Activated effector memory CD4-positive, alpha-beta T cell treated with anti-CD3 and anti-CD28 coated beads, Interleukin-2, amount 50 U/mL, for 16 hours (primary cell): Measurements from ENCODE around the gene MPP3.
"Not testable (repeated sequence)": the region's sequence is repeated elsewhere in the genome, so short reads cannot be mapped to it uniquely, and the experiment has no call there.

Source experiments
- DNase-seq: peaks from one replicate; pipeline ENCODE4 v3.0.0-alpha.2; 2020

Gene MPP3

GRCh38 chr17:43832976-43833829 is at the start of gene MPP3:
Gene MPP3 (minus strand): TSS chr17:43833146. CDS start chr17:43831906, 1,240 bp downstream.
- peak; percentile 82 for DNase-seq

DNA sequence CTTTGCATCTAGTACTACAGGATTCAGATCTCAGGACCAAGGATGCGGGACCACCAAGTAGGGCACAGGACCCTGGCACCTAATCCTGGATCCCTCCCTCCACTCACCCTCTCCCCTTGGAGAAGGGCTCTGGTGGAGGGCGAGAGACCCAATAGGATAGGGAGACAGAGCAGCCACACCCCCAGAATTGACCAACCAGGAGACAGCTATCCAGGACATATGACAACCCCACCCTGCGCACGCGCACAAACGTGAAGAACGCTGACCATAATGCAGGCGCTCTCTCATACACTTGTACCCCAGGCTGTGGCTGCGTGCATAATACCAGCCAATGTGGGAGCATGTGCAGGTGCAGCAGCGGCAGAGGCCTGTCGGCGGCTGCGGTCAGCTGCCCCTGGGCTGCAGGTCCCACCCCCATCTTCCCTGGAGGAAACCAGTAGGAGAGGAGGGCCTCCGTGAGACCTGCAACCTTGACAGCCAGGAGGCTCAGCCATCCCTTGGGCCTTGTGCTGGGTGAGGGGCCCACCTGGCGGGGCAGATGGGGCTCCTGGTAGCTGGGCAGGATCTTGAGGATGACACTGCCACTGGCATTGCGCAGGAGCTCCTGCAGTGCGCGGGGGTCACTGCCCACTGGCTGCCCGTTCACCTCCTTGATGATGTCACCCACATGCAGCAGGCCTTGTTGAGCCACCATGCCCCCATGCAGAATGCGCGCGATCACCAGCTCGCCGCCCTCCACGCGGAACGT is 49.0 kb upstream of the MPP3 start:
- no peak for DNase-seq

DNA sequence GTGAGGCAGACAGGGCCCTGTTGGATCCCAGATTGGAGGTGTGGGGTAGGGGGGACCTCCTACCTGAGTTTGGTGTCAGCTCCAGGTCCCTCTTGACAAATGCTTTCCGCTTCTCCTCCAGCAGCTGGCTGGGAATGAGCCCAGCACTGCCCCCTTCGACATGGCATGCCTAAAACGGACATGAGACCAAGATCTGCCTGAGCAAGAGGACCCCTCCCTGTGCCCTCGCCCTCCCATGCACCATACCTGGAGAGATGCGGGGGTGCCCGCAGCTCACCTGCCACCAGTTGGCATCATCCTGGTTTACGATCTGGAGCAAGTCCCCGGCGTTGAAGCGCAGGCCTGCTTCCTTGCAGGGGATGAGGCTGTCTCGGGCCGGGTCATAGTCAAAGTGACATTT is 48.2 kb upstream of the MPP3 start:
- no peak for DNase-seq

DNA sequence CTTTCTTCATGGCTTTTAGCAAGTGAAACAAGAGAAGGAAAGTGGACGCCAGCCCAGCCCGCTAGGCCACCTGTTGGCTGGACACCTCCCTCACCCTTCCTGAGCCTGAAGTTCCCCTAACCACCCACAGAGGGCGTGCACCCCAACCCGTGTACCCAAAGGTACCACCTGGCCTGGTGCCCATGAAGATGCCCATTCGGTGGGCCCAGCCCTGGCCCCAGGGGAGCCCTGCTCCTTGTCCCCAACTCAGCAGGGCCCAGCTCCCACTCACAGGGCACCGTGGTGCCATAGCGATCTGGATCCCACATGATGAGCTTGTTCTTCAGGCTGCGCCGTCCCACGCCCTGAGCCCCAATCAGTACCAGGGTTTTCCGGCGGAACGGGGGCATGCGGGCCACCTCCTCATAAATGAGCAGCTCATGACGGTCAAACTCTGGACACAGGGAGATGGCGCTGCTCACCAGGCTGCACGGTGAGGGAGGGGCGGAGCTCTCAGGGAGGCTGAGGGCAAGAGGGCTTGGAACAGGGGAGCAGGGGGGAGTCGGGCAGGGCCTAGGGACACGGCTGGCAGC is 47.6 kb upstream of the MPP3 start:
- DNase-seq = peak; percentile 81

- DNase-seq = no peak
These were observed 46.9 kb upstream of the MPP3 start for GRCh38 chr17:43879723-43880419.

- DNase-seq = peak; percentile 90
These were observed 45.6 kb upstream of the MPP3 start for GRCh38 chr17:43878260-43879175.

GRCh38 chr17:43877451-43878155 is 44.7 kb upstream of the MPP3 start:
- DNase-seq = no peak

- DNase-seq = no peak
These were observed 44.1 kb upstream of the MPP3 start for GRCh38 chr17:43877031-43877430.

GRCh38 chr17:43875476-43876147 is 42.7 kb upstream of the MPP3 start:
- no peak for DNase-seq

DNA sequence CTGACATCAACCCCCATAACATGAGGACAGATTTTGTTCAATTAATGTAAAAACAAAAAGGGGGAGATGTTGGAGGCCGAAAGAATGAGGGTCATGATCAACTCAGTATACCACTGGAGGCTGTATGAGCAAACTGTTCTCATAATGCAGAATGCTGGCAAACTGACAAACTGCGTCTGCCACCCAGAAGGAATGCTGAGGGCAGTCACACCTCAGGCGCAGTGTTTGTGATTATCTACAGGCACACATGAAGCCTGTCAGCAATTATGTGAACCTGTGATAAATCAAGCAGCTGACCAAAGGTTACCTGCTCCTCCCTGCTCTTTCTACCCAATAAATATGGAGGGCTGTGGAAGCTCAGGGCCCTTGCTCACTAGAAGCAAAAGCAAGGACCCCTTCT is 41.3 kb upstream of the MPP3 start:
- no peak for DNase-seq

GRCh38 chr17:43873815-43874214 is 40.9 kb upstream of the MPP3 start:
- DNase-seq = no peak

GRCh38 chr17:43873091-43873490 is 40.1 kb upstream of the MPP3 start:
- no peak for DNase-seq

DNA sequence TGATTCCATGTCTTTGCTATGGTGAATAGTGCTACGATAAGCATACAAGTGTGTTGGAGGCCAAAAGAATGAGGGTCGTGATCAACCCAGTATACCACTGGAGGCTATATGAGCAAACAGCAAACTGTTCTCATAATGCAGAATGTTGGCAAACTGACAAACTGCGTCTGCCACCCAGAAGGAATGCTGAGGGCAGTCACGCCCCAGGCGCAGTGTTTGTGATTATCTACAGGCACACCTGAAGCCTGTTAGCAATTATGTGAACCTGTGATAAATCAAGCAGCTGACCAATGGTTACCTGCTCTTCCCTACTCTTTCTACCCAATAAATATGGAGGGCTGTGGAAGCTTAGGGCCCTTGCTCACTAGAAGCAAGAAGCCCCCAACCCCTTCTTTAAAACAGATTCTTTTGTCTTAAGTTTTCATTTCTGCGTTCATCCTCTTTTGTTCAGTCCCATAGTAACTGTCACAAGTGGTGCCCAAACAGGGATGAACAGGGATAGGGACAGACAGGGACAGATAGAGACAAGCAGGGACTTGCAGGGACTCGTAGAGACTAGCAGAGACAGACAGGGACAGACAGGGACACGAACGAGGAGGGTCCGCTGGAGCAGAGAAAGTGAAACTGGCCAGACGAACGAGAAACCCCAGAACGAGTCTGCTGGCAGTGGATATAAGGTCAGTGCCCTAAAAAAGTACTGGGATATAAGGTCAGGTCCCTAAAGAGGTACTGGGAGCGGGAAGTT is 39.2 kb upstream of the MPP3 start:
- DNase-seq = no peak

DNA sequence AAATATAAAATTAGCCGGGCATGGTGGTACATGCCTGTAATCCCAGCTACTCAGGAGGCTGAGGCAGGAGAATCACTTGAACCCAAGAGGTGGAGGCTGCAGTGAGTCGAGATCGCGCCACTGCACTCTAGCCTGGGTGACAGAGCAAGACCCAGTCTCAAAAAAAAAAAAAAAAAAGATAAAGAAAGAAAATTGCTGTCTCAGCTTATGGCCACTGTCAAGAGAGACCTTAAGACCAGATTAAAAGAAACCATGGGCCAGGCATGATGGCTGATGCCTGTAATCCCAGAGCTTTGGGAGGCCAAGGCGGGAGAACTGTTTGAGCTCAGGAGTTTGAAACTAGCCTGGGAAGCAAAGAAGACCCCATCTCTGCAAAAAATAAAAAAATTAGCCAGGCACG is 36.1 kb upstream of the MPP3 start:
- DNase-seq = not testable (repeated sequence)

DNA sequence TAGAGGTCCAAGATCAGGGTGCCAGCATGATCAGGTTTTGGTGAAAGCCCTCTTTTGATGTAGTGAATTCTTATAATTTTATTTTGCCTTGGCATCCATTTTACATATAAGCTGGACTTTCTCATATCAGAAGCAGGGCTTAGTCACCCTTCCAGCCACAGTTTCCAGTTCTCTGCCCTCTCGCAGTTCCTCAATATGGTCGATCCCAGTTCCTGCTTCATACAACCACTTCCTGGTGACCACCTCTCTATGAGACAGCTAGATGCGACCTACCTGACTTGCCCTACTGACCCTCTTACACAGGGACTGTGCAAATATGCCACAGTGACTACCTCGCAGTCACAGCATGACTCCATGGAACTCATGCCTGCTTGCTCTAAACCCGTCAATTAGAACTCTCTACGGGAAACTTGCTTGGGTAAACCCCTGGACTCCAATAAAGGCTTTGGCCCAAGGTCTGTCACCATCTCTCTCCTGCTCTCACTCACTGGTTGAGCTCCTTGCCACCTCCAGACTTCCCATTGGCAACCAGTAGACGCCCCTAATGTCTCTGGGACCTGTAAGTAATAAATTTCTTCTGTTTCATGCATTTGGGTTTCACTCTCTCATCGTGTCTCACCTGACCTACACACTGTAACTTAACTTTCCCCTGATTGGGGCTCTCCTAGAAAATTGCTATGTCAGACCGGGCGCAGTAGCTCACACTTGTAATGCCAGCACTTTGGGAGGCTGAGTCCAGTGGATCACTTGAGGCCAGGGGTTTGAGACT is 35.5 kb upstream of the MPP3 start:
- DNase-seq = no peak

GRCh38 chr17:43864161-43864984 is 31.4 kb upstream of the MPP3 start:
- no peak for DNase-seq

- no peak for DNase-seq
These were observed 29.0 kb upstream of the MPP3 start for GRCh38 chr17:43861960-43862359.

DNA sequence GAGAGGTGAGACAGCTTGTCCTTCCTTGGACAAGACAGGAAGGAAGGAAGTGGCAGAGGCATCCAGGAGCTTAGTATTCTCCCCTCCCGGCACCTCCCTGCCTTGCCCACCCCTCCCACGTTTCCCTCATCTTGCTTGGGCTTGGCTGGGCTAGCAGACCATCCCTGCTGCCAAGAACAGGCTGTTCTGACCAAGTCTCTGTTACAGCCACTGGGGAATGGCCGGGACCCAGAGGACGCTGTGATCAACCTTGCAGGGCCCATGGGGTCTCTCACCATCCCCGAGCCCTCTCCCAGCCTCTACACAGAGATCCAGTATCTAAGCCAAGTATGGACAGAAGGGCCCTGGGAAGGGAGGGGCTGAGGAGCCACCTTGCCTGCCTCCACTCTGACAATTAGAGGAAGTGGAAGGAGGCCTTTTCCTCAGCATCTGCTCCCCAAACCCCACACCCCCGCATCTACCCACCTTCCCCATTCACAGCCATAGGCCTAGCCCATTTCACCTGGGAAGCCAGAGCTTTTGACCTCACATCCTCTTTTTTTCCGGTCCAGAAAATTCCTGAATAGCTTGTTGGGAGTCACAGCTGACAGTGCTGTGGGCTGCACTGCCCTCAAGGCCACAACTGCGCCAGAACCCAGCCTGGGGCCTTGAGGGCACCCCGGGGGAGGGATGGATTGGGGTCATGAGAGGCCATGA is 28.1 kb upstream of the MPP3 start:
- DNase-seq = no peak
